GM18505 (cell line): ENCODE results near the gene EAF2.
A peak's percentile ranks its signal among the peaks of the same experiment; 100 is the strongest.

Experiments used
- ATAC-seq: cut with Tn5 transposase; IDR thresholded peaks from one replicate; pipeline ENCODE4 v1.9.1; 2021; ENCODE audit not compliant: unreplicated experiment
- POLR2A ChIP-seq: IDR thresholded peaks from 4 replicates; pipeline ENCODE4 v1.6.1; 2011; ENCODE audit warnings: borderline replicate concordance; ENCODE audit not compliant: insufficient read depth, insufficient read length; ENCODE audit errors: extremely low read depth

Gene EAF2

GRCh38 chr3:121834671-121835464, at the start of gene EAF2, which contains the start of gene IQCB1:
Gene EAF2, plus strand, starts transcription at chr3:121835209. Its CDS starts 77 bp downstream, at chr3:121835286.
Gene IQCB1, minus strand, starts transcription at chr3:121835060. Its CDS starts 6,100 bp downstream, at chr3:121828960.
- ATAC-seq = peak; percentile 98
- TF ChIP-seq POLR2A = peak; percentile 97

DNA sequence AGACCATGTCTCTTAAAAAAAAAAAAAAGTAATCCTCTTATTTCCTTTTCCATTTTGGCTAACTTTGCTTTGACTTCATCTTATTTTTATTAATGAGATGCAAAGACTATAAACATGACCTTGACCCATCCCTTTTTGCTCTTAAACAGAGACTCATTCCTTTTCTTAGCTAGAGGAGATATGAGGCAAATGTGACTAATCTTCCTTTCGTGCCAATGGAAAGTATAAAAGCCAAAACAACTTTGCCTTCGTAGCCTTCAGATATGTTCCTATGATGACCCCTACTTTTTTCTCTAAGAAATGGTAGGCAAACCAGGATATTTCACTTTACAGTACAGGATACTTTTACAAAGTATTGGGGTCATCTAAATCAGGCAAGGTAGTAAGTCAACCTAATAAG, 48.5 kb upstream of the EAF2 start:
- TF ChIP-seq POLR2A = no peak
- no peak for ATAC-seq

DNA sequence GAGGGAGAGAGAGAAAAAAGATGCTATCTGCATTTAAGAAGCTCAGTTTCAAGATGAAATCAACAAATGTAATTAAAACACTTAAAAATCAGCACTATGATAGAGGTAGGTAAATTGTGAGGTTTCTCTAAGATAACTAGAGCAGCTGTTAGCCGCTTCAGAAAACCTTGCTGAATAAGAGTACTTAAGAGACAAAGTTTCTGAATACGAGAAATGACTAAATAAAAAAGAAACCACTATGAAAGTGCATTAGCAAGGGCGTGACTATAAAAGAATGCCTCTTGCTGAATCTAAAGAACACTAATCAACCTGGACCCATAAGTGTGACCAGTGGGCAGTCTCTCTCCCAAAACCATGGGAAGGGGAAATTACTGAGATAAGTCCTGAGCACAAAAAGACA, 41.9 kb upstream of the EAF2 start:
- no peak for ATAC-seq
- no peak for TF ChIP-seq POLR2A

- peak; percentile 50 for ATAC-seq
- TF ChIP-seq POLR2A = no peak
Observed at GRCh38 chr3:121794264-121794983, 40.6 kb upstream of the EAF2 start.

DNA sequence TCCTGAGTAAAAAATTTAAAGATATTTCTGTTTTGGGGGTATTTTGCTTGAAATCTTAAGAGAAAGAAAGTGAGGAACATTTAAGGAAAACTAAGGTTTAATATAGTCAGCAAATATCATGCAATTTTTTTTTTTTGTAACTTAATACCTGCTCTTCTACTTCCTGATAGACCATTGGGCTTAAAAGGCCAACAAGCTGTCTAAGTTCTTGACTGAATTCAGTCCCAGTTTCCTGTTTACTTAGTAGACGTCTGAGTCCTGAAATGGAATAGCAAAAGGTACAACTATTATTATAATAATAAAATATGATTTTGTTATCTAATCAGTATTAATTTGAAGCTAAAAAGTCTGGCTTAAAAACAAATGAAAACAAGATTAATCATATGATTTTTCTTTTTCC, 38.0 kb upstream of the EAF2 start:
- no peak for ATAC-seq
- no peak for TF ChIP-seq POLR2A

DNA sequence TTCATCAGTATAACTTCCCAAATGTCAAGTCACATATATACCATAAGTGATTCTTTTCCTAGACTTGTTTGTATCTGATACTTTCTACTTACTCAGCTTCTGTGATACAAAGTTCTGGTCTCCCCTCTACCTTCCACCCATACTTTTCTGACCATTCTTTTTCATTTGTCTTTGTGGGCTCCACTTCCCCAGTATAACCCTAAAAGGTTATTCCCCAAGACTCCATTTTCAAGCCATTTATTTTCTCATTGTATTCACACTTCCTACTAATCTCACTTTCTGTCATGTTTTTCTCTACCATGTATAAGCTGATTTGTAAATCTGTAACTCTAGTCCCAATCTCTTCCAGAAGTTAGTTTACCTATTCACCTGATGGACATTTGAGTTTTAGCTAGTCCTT, 34.1 kb upstream of the EAF2 start:
- TF ChIP-seq POLR2A = no peak
- no peak for ATAC-seq

DNA sequence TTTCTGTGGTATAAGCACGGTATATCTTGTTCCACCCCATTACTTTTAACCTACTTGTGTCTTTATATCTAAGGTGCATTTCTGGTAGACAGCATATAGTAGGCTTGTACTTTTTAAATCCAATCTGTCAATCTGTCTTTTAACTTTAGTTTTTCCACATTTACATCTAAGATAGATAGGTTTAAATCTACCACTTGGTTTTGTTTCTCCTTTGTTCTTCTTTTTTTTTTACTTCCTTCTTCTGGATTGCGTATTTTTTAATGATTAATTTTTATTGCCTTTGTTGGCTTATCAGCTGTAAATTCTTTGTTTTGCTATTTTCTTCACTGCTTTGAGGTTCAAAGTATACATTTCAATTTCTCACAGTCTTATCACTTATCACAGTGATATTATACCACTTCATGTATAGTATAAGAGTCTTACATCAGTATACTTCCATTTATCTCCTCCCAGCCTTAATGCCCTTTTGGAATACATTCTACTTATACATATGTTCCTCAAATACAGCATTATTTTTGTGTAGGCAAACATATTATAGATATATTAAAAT, 31.2 kb upstream of the EAF2 start:
- no peak for TF ChIP-seq POLR2A
- ATAC-seq = no peak

DNA sequence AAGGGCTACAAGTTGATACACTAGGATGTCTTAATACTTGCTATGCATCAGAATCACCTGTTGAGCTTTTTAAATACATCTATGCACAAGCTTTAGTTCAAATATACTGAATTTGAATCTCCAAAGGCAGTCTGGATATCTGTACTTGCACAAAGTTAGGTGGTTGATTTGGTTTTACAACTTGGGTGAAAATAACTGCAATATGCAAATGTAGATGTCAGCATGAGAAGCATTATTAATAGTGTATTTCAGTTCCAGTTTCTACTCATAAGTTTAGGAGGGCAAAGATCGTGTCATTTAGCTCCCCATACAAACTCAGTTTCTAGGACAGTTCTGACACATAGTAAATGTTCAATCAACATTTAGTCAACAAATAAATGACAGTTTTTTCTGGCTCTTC, 25.8 kb upstream of the EAF2 start:
- TF ChIP-seq POLR2A = peak; percentile 22
- peak; percentile 92 for ATAC-seq

DNA sequence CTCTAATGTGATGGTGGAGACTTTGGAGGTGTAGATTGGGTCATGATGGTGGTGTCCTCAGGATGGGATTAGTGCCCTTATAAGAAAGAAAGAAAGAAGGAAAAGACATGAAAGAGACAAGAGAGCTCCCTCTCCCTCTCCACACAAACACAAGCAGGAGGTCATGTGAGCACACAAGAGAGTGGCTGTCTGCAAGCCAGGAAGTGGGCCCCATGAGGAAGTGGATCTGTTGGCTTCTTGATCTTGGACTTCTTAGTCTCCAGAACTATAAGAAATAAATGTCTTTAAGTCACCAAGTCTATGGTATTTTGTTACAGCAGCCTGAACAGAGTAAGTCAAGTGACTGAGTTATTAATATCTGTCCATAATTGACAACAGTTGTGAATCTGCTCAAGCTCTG, 17.3 kb upstream of the EAF2 start:
- no peak for ATAC-seq
- no peak for TF ChIP-seq POLR2A

DNA sequence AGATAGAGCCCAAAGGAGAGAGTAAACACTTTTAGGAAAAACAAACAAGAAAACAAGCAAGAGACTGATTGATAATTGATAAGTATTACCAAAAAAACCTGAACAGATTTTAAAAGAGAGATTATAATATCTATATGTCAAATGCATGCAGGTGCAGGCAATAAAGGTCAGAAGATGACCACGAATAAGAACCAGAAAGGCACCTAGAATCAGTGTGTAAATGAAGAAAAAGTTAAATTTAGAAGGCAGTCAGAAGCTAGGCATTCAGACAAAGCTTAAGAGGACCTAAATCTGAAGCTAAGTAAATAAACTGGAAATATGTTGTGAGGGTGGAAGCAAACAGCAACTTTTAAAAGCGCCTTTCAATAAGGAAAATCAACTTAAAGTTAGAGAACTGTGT, 16.4 kb upstream of the EAF2 start:
- TF ChIP-seq POLR2A = no peak
- ATAC-seq = no peak

DNA sequence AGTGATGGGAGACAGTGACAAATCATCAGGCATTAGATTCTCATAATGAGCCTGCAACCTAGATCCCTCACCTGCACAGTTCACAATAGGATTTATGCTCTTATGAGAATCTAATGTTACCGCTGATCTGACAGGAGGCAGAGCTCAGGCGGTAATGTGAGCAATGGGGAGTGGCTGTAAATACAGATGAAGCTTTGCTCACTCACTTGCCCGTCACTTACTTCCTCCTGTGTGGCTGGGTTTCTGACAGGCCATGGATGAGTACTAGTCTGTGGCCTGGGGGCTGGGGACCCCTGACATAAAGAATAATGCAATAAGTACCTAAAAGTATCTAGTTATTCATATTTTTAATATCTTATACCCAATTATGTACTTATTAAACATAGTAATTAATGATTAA, 15.8 kb upstream of the EAF2 start:
- no peak for ATAC-seq
- no peak for TF ChIP-seq POLR2A

GRCh38 chr3:121821421-121822199, 13.4 kb upstream of the EAF2 start:
- TF ChIP-seq POLR2A = no peak
- ATAC-seq = no peak

DNA sequence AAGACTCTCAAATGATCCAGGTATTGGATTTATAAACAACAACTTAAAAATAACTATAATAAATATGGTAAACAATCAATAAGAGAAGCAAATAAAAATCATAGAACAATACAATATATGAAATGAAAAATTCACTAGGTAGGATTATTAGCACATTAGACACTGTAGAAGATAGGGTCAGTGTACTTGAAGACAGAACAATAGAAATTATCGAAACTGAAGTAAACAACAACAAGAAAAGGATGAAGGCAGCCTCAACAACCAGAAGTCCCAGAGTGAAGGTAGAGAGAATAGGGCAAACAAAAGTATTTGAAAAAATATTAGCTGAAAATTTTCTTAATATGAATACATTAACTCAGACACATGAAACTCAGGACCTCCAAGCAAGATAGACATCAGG, 12.0 kb upstream of the EAF2 start:
- no peak for TF ChIP-seq POLR2A
- ATAC-seq = no peak
